Measurements from ENCODE around the gene WIPI1. TPM values are rescaled to one million over a fixed set of nuclear protein-coding genes. Genes with fewer than 3 reads are reported as not detected.

The WIPI1 gene
- total and polyA plus RNA-seq, 2 donors from 2014 or later, result 40.9 to 41.2 TPM

GRCh38 chr17:68422821-68423220, 34.5 kb downstream of the WIPI1 start:
- Histone ChIP-seq H3K4me3 (ENCODE audit: low read length in 3 of 3) (no peak overlapping the region), H3K9me3 (ENCODE audit: control insufficient read depth in 2 of 3, insufficient read depth in 1 of 3, low read length in 3 of 3) (no peaks in the 10 kb centered on the region), H3K9ac (ENCODE audit: low read length in 3 of 3) (no peak overlapping the region), H3K27me3 (ENCODE audit: control insufficient read depth, insufficient read depth, low read length) (no peaks in the 10 kb centered on the region), H3K36me3 (ENCODE audit: control insufficient read depth in 2 of 3, insufficient read depth in 3 of 3, low read length in 3 of 3) (peaks cover 0 to 26% (median 12%) of the 10 kb centered on the region in 3 donors), H3K4me1 (ENCODE audit: control insufficient read depth in 2 of 3, insufficient read depth in 2 of 3, low read depth in 1 of 3, low read length in 3 of 3) (no peaks in the 10 kb centered on the region), H3K27ac (ENCODE audit: low read depth in 2 of 2, low read length in 2 of 2) (no peak overlapping the region)
- TF ChIP-seq, protein P1, sequence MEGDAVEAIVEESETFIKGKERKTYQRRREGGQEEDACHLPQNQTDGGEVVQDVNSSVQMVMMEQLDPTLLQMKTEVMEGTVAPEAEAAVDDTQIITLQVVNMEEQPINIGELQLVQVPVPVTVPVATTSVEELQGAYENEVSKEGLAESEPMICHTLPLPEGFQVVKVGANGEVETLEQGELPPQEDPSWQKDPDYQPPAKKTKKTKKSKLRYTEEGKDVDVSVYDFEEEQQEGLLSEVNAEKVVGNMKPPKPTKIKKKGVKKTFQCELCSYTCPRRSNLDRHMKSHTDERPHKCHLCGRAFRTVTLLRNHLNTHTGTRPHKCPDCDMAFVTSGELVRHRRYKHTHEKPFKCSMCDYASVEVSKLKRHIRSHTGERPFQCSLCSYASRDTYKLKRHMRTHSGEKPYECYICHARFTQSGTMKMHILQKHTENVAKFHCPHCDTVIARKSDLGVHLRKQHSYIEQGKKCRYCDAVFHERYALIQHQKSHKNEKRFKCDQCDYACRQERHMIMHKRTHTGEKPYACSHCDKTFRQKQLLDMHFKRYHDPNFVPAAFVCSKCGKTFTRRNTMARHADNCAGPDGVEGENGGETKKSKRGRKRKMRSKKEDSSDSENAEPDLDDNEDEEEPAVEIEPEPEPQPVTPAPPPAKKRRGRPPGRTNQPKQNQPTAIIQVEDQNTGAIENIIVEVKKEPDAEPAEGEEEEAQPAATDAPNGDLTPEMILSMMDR (IDR thresholded peaks at IDR 0.05; ENCODE audit: borderline replicate concordance, extremely low read depth, insufficient read depth), result no peak
- no peak for DNase-seq
- FAIRE-seq, result no peak
- intact Hi-C loops (cut with DNase I), result no loop called here

DNA sequence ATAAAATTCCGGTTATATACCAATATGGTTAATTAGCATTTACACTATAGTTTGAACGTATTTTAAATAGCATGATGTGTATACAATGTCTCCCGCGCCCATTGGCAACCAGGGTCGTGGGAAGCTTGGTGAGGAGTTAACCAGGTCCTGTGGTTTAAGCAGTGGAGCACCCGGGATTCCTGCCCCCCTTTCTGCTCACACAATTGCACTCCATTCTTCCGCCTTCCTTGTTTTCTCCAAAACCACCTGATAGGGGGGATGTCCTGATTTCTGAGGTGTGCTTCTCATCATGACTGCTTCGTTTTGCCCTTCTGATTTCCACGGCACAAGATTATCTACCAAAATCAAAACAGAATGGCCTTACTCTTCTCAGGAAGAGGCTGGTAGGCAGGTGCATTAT, 35.8 kb downstream of the WIPI1 start:
- peaks cover 0 to 26% (median 8%) of the 10 kb centered on the region in 3 donors for H3K36me3 ChIP-seq (ENCODE audit: control insufficient read depth in 2 of 3, insufficient read depth in 3 of 3, low read length in 3 of 3)
- no peak for DNase-seq
- FAIRE-seq, result no peak
- no peaks in the 10 kb centered on the region for H3K9me3 ChIP-seq (ENCODE audit: control insufficient read depth in 2 of 3, insufficient read depth in 1 of 3, low read length in 3 of 3)
- TF ChIP-seq, protein P1 (IDR thresholded peaks at IDR 0.05; ENCODE audit: borderline replicate concordance, extremely low read depth, insufficient read depth), result no peak
- H3K4me1 ChIP-seq (ENCODE audit: control insufficient read depth in 2 of 3, insufficient read depth in 2 of 3, low read depth in 1 of 3, low read length in 3 of 3), result no peaks in the 10 kb centered on the region
- H3K4me3 ChIP-seq (ENCODE audit: low read length in 3 of 3), result no peak overlapping the region
- intact Hi-C loops (cut with DNase I), result no loop called here
- no peak overlapping the region for H3K27ac ChIP-seq (ENCODE audit: low read depth in 2 of 2, low read length in 2 of 2)
- no peak overlapping the region for H3K9ac ChIP-seq (ENCODE audit: low read length in 3 of 3)
- H3K27me3 ChIP-seq (ENCODE audit: control insufficient read depth, insufficient read depth, low read length), result no peaks in the 10 kb centered on the region

GRCh38 chr17:68420065-68420464, 37.2 kb downstream of the WIPI1 start:
- DNase-seq (no peak), FAIRE-seq (no peak)
- intact Hi-C loops (cut with DNase I), result no loop called here
- no peaks in the 10 kb centered on the region for H3K27me3 ChIP-seq (ENCODE audit: control insufficient read depth, insufficient read depth, low read length)
- H3K27ac ChIP-seq (ENCODE audit: low read depth in 2 of 2, low read length in 2 of 2), result no peak overlapping the region
- peaks cover 0 to 18% (median 2%) of the 10 kb centered on the region in 3 donors for H3K36me3 ChIP-seq (ENCODE audit: control insufficient read depth in 2 of 3, insufficient read depth in 3 of 3, low read length in 3 of 3)
- no peak overlapping the region for H3K4me3 ChIP-seq (ENCODE audit: low read length in 3 of 3)
- no peak overlapping the region for H3K9ac ChIP-seq (ENCODE audit: low read length in 3 of 3)
- peaks cover 0 to 8% (median 0%) of the 10 kb centered on the region in 3 donors for H3K9me3 ChIP-seq (ENCODE audit: control insufficient read depth in 2 of 3, insufficient read depth in 1 of 3, low read length in 3 of 3)
- H3K4me1 ChIP-seq (ENCODE audit: control insufficient read depth in 2 of 3, insufficient read depth in 2 of 3, low read depth in 1 of 3, low read length in 3 of 3), result no peaks in the 10 kb centered on the region
- TF ChIP-seq, protein P1 (IDR thresholded peaks at IDR 0.05; ENCODE audit: borderline replicate concordance, extremely low read depth, insufficient read depth), result no peak

DNA sequence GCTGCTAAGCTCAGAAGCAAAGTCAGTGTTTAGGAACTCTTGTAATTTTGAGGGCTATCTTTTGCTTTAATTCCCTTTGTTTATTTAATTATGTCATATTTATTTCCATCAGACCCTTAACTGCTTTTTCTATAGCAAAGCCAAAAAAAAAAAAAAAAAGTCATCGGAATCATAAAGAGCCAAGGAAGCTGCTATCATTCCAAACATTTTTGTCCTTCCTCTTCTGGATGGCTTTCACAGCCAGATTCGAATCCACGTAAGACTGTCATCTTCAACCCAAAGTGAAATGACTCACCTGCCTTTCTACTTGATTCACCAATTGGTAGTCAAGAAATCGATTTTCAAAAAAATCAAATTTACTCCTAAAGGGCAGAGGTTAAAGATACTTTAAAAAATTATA, 38.4 kb downstream of the WIPI1 start:
- Histone ChIP-seq H3K9me3 (ENCODE audit: control insufficient read depth in 2 of 3, insufficient read depth in 1 of 3, low read length in 3 of 3) (peaks cover 0 to 8% (median 0%) of the 10 kb centered on the region in 3 donors), H3K27ac (ENCODE audit: low read depth in 2 of 2, low read length in 2 of 2) (no peak overlapping the region), H3K9ac (ENCODE audit: low read length in 3 of 3) (no peak overlapping the region), H3K4me3 (ENCODE audit: low read length in 3 of 3) (no peak overlapping the region), H3K36me3 (ENCODE audit: control insufficient read depth in 2 of 3, insufficient read depth in 3 of 3, low read length in 3 of 3) (peaks cover 0 to 18% (median 2%) of the 10 kb centered on the region in 3 donors), H3K4me1 (ENCODE audit: control insufficient read depth in 2 of 3, insufficient read depth in 2 of 3, low read depth in 1 of 3, low read length in 3 of 3) (no peaks in the 10 kb centered on the region), H3K27me3 (ENCODE audit: control insufficient read depth, insufficient read depth, low read length) (no peaks in the 10 kb centered on the region)
- TF ChIP-seq, protein P1 (IDR thresholded peaks at IDR 0.05; ENCODE audit: borderline replicate concordance, extremely low read depth, insufficient read depth), result no peak
- intact Hi-C loops (cut with DNase I), result no loop called here
- no peak for DNase-seq
- no peak for FAIRE-seq

All from kidney (tissue), 14 donors.